SK-N-SH (cell line): ENCODE measurements around the gene DPEP2NB.

Source experiments
- ELF1 ChIP-seq: IDR thresholded peaks from 2 replicates; pipeline ENCODE4 v1.4.0; 2012
- EZH2phosphoT487 ChIP-seq: fragments of 200-600 bp; sonication (generic); IDR thresholded peaks from 2 replicates; pipeline ENCODE4 v1.6.1; 2017; ENCODE audit warnings: low read depth, mixed run types, mild to moderate bottlenecking, antibody characterized with exemption, moderate library complexity, borderline replicate concordance
- FOXJ3 ChIP-seq: sonication (generic); formaldehyde crosslinking; IDR thresholded peaks from 2 replicates; pipeline ENCODE4 v1.5.1; 2020; ENCODE audit warnings: mild to moderate bottlenecking, missing genetic modification reagents
- MXI1 ChIP-seq: IDR thresholded peaks from 2 replicates; pipeline ENCODE4 v1.6.1; 2012; ENCODE audit warnings: mild to moderate bottlenecking, low read depth, low read length, improper control_type of control experiment
- SMC3 ChIP-seq: IDR thresholded peaks from 2 replicates; pipeline ENCODE4 v1.6.1; 2012; ENCODE audit warnings: low read depth, low read length, improper control_type of control experiment
- TAF1 ChIP-seq: IDR thresholded peaks from 2 replicates; pipeline ENCODE4 v1.6.1; 2012; ENCODE audit warnings: low read depth, mild to moderate bottlenecking, low read length, moderate library complexity, borderline replicate concordance
- TEAD4 ChIP-seq: IDR thresholded peaks from 2 replicates; pipeline ENCODE4 v1.4.0; 2012; ENCODE audit warnings: mild to moderate bottlenecking, borderline replicate concordance; ENCODE audit not compliant: insufficient read depth
- TF ChIP-seq, protein P1 (sequence below): fragments of 200-600 bp; sonication (generic); IDR thresholded peaks from 2 replicates; pipeline ENCODE4 v1.6.1; 2017; ENCODE audit warnings: antibody characterized with exemption, mild to moderate bottlenecking, moderate library complexity
- TF ChIP-seq, protein P2 (sequence below): fragments of 150-350 bp; IDR thresholded peaks from 2 replicates; pipeline ENCODE4 v1.6.1; 2016; ENCODE audit warnings: mild to moderate bottlenecking, low read depth, low read length
- TF ChIP-seq, protein P3 (sequence below): IDR thresholded peaks from 2 replicates; pipeline ENCODE4 v1.4.0; 2012; ENCODE audit warnings: low read depth
- TF ChIP-seq, protein P4 (sequence below): IDR thresholded peaks from 2 replicates; pipeline ENCODE4 v1.4.0; 2012; ENCODE audit warnings: low read depth, borderline replicate concordance
- TF ChIP-seq, protein P5 (sequence below): fragments of 150-350 bp; IDR thresholded peaks from 2 replicates; pipeline ENCODE4 v1.6.1; 2017; ENCODE audit warnings: antibody characterized with exemption, low read length, low read depth, borderline replicate concordance
- TF ChIP-seq, protein P6 (sequence below): IDR thresholded peaks from 2 replicates; pipeline ENCODE4; 2012

DNA sequence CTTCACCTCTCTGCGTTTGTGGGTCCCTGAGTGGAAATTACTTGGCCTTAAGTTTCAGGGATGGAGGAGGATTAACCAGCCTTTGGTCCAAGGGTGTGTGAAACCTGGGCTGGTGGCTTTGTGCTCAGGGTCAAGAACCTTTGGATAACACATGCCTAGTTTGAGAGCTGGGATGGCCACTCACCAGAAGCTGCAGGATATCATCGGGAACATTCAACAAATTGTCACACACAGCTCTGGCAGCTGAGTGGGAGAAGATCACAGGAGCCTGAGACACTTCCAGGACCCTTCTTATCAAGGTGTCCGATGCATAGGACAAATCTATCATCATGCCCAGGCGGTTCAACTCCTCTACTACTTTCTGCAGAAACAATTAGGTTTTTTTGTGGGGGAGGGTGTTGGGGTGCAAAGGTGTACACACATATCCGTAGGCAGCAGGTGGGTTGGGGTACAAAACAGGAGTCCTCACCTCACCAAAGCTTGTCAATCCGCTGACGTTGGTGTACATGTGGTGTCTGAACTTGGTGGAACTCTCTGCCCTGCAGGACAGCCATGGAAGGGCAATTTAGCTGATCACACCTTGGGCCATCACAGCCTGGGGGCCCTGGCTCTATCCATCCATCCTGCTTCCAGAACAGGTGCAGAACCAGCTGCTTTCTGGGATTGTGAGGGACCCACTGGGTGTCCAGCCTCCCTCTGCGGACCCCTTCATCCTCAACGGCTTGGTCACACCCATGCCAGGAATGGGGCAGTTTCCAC is 38.1 kb downstream of the DPEP2NB start:
- TF ChIP-seq, protein P1, sequence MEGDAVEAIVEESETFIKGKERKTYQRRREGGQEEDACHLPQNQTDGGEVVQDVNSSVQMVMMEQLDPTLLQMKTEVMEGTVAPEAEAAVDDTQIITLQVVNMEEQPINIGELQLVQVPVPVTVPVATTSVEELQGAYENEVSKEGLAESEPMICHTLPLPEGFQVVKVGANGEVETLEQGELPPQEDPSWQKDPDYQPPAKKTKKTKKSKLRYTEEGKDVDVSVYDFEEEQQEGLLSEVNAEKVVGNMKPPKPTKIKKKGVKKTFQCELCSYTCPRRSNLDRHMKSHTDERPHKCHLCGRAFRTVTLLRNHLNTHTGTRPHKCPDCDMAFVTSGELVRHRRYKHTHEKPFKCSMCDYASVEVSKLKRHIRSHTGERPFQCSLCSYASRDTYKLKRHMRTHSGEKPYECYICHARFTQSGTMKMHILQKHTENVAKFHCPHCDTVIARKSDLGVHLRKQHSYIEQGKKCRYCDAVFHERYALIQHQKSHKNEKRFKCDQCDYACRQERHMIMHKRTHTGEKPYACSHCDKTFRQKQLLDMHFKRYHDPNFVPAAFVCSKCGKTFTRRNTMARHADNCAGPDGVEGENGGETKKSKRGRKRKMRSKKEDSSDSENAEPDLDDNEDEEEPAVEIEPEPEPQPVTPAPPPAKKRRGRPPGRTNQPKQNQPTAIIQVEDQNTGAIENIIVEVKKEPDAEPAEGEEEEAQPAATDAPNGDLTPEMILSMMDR = no peak
- TF ChIP-seq MXI1 = no peak
- no peak for TF ChIP-seq TAF1
- TF ChIP-seq, protein P2, sequence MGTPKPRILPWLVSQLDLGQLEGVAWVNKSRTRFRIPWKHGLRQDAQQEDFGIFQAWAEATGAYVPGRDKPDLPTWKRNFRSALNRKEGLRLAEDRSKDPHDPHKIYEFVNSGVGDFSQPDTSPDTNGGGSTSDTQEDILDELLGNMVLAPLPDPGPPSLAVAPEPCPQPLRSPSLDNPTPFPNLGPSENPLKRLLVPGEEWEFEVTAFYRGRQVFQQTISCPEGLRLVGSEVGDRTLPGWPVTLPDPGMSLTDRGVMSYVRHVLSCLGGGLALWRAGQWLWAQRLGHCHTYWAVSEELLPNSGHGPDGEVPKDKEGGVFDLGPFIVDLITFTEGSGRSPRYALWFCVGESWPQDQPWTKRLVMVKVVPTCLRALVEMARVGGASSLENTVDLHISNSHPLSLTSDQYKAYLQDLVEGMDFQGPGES = no peak
- no peak for TF ChIP-seq TEAD4
- TF ChIP-seq, protein P3, sequence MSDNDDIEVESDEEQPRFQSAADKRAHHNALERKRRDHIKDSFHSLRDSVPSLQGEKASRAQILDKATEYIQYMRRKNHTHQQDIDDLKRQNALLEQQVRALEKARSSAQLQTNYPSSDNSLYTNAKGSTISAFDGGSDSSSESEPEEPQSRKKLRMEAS = no peak
- TF ChIP-seq EZH2phosphoT487 = no peak
- TF ChIP-seq, protein P4, sequence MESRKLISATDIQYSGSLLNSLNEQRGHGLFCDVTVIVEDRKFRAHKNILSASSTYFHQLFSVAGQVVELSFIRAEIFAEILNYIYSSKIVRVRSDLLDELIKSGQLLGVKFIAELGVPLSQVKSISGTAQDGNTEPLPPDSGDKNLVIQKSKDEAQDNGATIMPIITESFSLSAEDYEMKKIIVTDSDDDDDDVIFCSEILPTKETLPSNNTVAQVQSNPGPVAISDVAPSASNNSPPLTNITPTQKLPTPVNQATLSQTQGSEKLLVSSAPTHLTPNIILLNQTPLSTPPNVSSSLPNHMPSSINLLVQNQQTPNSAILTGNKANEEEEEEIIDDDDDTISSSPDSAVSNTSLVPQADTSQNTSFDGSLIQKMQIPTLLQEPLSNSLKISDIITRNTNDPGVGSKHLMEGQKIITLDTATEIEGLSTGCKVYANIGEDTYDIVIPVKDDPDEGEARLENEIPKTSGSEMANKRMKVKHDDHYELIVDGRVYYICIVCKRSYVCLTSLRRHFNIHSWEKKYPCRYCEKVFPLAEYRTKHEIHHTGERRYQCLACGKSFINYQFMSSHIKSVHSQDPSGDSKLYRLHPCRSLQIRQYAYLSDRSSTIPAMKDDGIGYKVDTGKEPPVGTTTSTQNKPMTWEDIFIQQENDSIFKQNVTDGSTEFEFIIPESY = no peak
- TF ChIP-seq, protein P5, sequence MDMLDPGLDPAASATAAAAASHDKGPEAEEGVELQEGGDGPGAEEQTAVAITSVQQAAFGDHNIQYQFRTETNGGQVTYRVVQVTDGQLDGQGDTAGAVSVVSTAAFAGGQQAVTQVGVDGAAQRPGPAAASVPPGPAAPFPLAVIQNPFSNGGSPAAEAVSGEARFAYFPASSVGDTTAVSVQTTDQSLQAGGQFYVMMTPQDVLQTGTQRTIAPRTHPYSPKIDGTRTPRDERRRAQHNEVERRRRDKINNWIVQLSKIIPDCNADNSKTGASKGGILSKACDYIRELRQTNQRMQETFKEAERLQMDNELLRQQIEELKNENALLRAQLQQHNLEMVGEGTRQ = no peak
- TF ChIP-seq FOXJ3 = no peak
- TF ChIP-seq, protein P6, sequence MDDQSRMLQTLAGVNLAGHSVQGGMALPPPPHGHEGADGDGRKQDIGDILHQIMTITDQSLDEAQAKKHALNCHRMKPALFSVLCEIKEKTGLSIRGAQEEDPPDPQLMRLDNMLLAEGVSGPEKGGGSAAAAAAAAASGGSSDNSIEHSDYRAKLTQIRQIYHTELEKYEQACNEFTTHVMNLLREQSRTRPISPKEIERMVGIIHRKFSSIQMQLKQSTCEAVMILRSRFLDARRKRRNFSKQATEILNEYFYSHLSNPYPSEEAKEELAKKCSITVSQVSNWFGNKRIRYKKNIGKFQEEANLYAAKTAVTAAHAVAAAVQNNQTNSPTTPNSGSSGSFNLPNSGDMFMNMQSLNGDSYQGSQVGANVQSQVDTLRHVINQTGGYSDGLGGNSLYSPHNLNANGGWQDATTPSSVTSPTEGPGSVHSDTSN = no peak
- no peak for TF ChIP-seq ELF1
- TF ChIP-seq SMC3 = no peak
